Neural cell (in vitro differentiated cells): Measurements from ENCODE around the gene CAPRIN1. TPM values are rescaled to one million over a fixed set of nuclear protein-coding genes. Genes with fewer than 3 reads are reported as not detected.

Source experiments
- H2AFZ ChIP-seq: fragments of 200-600, 300-800 bp; sonication (generic), shearing (Covaris generic); 2 replicates; pipeline ENCODE4 v1.6.0; 2014; ENCODE audit warnings: low read depth, mild to moderate bottlenecking, antibody characterized with exemption, low read length, moderate library complexity
- H3F3A ChIP-seq: fragments of 200-600 bp; shearing (Covaris generic); 2 replicates; pipeline ENCODE4 v1.6.1; 2016; ENCODE audit warnings: mild to moderate bottlenecking, moderate library complexity, mixed read lengths, antibody characterized with exemption, low read length; ENCODE audit not compliant: insufficient read depth, poor library complexity, severe bottlenecking
- H3K27ac ChIP-seq: fragments of 200-600, 300-800 bp; sonication (generic), shearing (Covaris generic); 2 replicates; pipeline ENCODE4 v1.5.1; 2014; ENCODE audit warnings: mild to moderate bottlenecking, low read length, moderate library complexity
- H3K27me3 ChIP-seq: fragments of 300-800, 200-600 bp; sonication (generic), shearing (Covaris generic); 2 replicates; pipeline ENCODE4 v1.6.0; 2014; ENCODE audit warnings: mild to moderate bottlenecking, low read depth, low read length, moderate library complexity; ENCODE audit not compliant: insufficient read depth
- H3K36me3 ChIP-seq: fragments of 300-800, 200-600 bp; sonication (generic), shearing (Covaris generic); 2 replicates; pipeline ENCODE4 v1.5.1; 2014; ENCODE audit warnings: mild to moderate bottlenecking, antibody characterized with exemption, low read length, moderate library complexity; ENCODE audit not compliant: insufficient read depth
- H3K4me2 ChIP-seq: fragments of 300-800, 200-600 bp; sonication (generic), shearing (Covaris generic); 2 replicates; pipeline ENCODE4 v1.6.0; 2014; ENCODE audit warnings: mild to moderate bottlenecking, low read length
- H3K4me3 ChIP-seq: fragments of 300-800, 200-600 bp; sonication (generic), shearing (Covaris generic); 2 replicates; pipeline ENCODE4 v1.5.1; 2014; ENCODE audit warnings: mild to moderate bottlenecking, low read length, moderate library complexity
- H3K79me2 ChIP-seq: fragments of 200-600 bp; shearing (Covaris generic); replicated peaks from 2 replicates; pipeline ENCODE4 v1.6.0; 2014; ENCODE audit warnings: mild to moderate bottlenecking, low read length, moderate library complexity; ENCODE audit not compliant: insufficient read depth
- H3K9ac ChIP-seq: fragments of 300-800, 200-600 bp; sonication (generic), shearing (Covaris generic); 2 replicates; pipeline ENCODE4 v1.6.1; 2016; ENCODE audit warnings: mild to moderate bottlenecking, low read length, mixed read lengths
- H3K9me2 ChIP-seq: fragments of 200-600 bp; shearing (Covaris generic); 2 replicates; pipeline ENCODE4 v1.6.1; 2016; ENCODE audit warnings: mild to moderate bottlenecking, low read length, mixed read lengths; ENCODE audit not compliant: insufficient read depth
- H3K9me3 ChIP-seq: fragments of 200-600, 300-800 bp; sonication (generic), shearing (Covaris generic); 2 replicates; pipeline ENCODE4 v1.6.1; 2016; ENCODE audit warnings: mild to moderate bottlenecking, mixed run types, low read length, moderate library complexity, mixed read lengths
- H4K20me1 ChIP-seq: fragments of 200-600 bp; shearing (Covaris generic); 2 replicates; pipeline ENCODE4 v1.6.1; 2016; ENCODE audit warnings: mild to moderate bottlenecking, mixed run types; ENCODE audit not compliant: insufficient read depth
- CTCF ChIP-seq: fragments of 450-650 bp; IDR thresholded peaks from 2 replicates; pipeline ENCODE4 v1.5.1; 2014; ENCODE audit warnings: antibody characterized with exemption, mild to moderate bottlenecking, moderate library complexity; ENCODE audit not compliant: poor library complexity, severe bottlenecking
- EP300 ChIP-seq: fragments of 450-650 bp; conservative IDR thresholded peaks from 2 replicates; pipeline ENCODE4 v1.6.1; 2014; ENCODE audit warnings: antibody characterized with exemption, mild to moderate bottlenecking, moderate library complexity; ENCODE audit not compliant: poor library complexity, severe bottlenecking
- EZH2 ChIP-seq: fragments of 200-600, 300-800 bp; shearing (Covaris generic), sonication (generic); IDR thresholded peaks from 2 replicates; pipeline ENCODE4 v1.6.1; 2014; ENCODE audit warnings: antibody characterized with exemption, low read length, borderline replicate concordance, mild to moderate bottlenecking; ENCODE audit not compliant: insufficient read depth, poor library complexity, severe bottlenecking
- MXI1 ChIP-seq: fragments of 450-650 bp; conservative IDR thresholded peaks from 2 replicates; pipeline ENCODE4 v1.6.1; 2014; ENCODE audit warnings: antibody characterized with exemption, mild to moderate bottlenecking; ENCODE audit not compliant: poor library complexity, severe bottlenecking
- POLR2AphosphoS5 ChIP-seq: IDR thresholded peaks from 2 replicates; pipeline ENCODE4 v1.6.1; 2012
- RAD21 ChIP-seq: fragments of 450-650 bp; conservative IDR thresholded peaks from 2 replicates; pipeline ENCODE4 v1.6.1; 2014; ENCODE audit warnings: antibody characterized with exemption, mild to moderate bottlenecking, moderate library complexity
- REST ChIP-seq: IDR thresholded peaks from 2 replicates; pipeline ENCODE4 v1.6.1; 2012; ENCODE audit warnings: borderline replicate concordance
- SMC3 ChIP-seq: fragments of 450-650 bp; conservative IDR thresholded peaks from 2 replicates; pipeline ENCODE4 v1.6.1; 2014; ENCODE audit warnings: antibody characterized with exemption, mild to moderate bottlenecking, moderate library complexity; ENCODE audit not compliant: poor library complexity
- TAF1 ChIP-seq: IDR thresholded peaks from 2 replicates; pipeline ENCODE4 v1.6.1; 2012; ENCODE audit warnings: low read depth
- polyA plus RNA-seq: library from polyadenylated mRNA; depleted of rRNA; stranded (reverse); fragments of >200 nt; gene quantifications from 2 replicates; pipeline ENCODE4 v1.2.3, GENCODE V29; 2014

The CAPRIN1 gene
- polyA plus RNA-seq, 1 donor from 2014 or later, result 256 TPM

- H3K27me3 ChIP-seq, result no peaks in the 10 kb centered on the region
- TF ChIP-seq RAD21 (no peak), REST (no peak), EP300 (no peak), MXI1 (no peak), POLR2AphosphoS5 (no peak), TAF1 (no peak), EZH2 (no peak), SMC3 (no peak), CTCF (no peak)
- H3K9ac ChIP-seq, result no peak overlapping the region
- H3K9me3 ChIP-seq, result no peaks in the 10 kb centered on the region
- H3K27ac ChIP-seq, result no peak overlapping the region
- no peaks in the 10 kb centered on the region for H3F3A ChIP-seq
- no peaks in the 10 kb centered on the region for H3K79me2 ChIP-seq
- no peaks in the 10 kb centered on the region for H3K9me2 ChIP-seq
- H4K20me1 ChIP-seq, result no peaks in the 10 kb centered on the region
- no peak overlapping the region for H3K4me3 ChIP-seq
- no peak overlapping the region for H2AFZ ChIP-seq
- no peaks in the 10 kb centered on the region for H3K36me3 ChIP-seq
- no peak overlapping the region for H3K4me2 ChIP-seq
Observed at GRCh38 chr11:34013898-34014571, 37.5 kb upstream of the CAPRIN1 start.

GRCh38 chr11:34021977-34022735 lies 29.4 kb upstream of the CAPRIN1 start:
- Histone ChIP-seq H3K79me2 (no peaks in the 10 kb centered on the region), H3K9me2 (no peaks in the 10 kb centered on the region), H3K27ac (no peak overlapping the region), H4K20me1 (no peaks in the 10 kb centered on the region), H3K4me3 (no peak overlapping the region), H2AFZ (no peak overlapping the region), H3F3A (no peaks in the 10 kb centered on the region), H3K4me2 (no peak overlapping the region), H3K9ac (no peak overlapping the region), H3K9me3 (no peaks in the 10 kb centered on the region), H3K27me3 (no peaks in the 10 kb centered on the region), H3K36me3 (no peaks in the 10 kb centered on the region)
- TF ChIP-seq TAF1 (no peak), EP300 (no peak), CTCF (no peak), SMC3 (no peak), RAD21 (no peak), REST (no peak), MXI1 (no peak), EZH2 (no peak), POLR2AphosphoS5 (no peak)
